Parathyroid adenoma (tissue), 2 donors: ENCODE data around the gene IL4.

Experiments used
- H2AFZ ChIP-seq: fragments of 300-600 bp; sonication (generic); one replicate; pipeline ENCODE4 v1.7.0; 2017; ENCODE audit warnings: antibody characterized with exemption, mild to moderate bottlenecking
- H3K27ac ChIP-seq: fragments of 300-600 bp; sonication (generic); one replicate; pipeline ENCODE4 v1.7.0; 2017
- H3K27me3 ChIP-seq: fragments of 300-600 bp; sonication (generic); one replicate; pipeline ENCODE4 v1.7.0; 2017; ENCODE audit warnings: low read length; ENCODE audit not compliant: control insufficient read depth, insufficient read depth
- H3K36me3 ChIP-seq: fragments of 300-600 bp; sonication (generic); one replicate; pipeline ENCODE4 v1.7.0; 2017; ENCODE audit warnings: low read length; ENCODE audit not compliant: control insufficient read depth, insufficient read depth
- H3K4me1 ChIP-seq: fragments of 300-600 bp; sonication (generic); one replicate; pipeline ENCODE4 v1.7.0; 2017; ENCODE audit warnings: control low read depth
- H3K4me2 ChIP-seq: fragments of 300-600 bp; sonication (generic); one replicate; pipeline ENCODE4 v1.7.0; 2017; ENCODE audit warnings: low read length
- H3K4me3 ChIP-seq: fragments of 300-600 bp; sonication (generic); one replicate; pipeline ENCODE4 v1.7.0; 2017; ENCODE audit warnings: low read depth, low read length
- H3K79me2 ChIP-seq: fragments of 300-600 bp; sonication (generic); one replicate; pipeline ENCODE4 v1.7.0; 2017; ENCODE audit warnings: control low read depth
- H3K9ac ChIP-seq: fragments of 300-600 bp; sonication (generic); one replicate; pipeline ENCODE4 v1.7.0; 2017; ENCODE audit warnings: mild to moderate bottlenecking
- H3K9me3 ChIP-seq: fragments of 300-600 bp; sonication (generic); one replicate; pipeline ENCODE4 v1.7.0; 2017; ENCODE audit warnings: low read length; ENCODE audit not compliant: control insufficient read depth
- TF ChIP-seq, protein P1 (sequence below): fragments of 300-600 bp; sonication (generic); IDR thresholded peaks from one replicate; pipeline ENCODE4 v1.7.0; 2017; ENCODE audit warnings: antibody characterized with exemption, mild to moderate bottlenecking
- donor health status: primary hyperparathyroidism.

The IL4 gene

GRCh38 chr5:132651838-132652469 is 21.8 kb upstream of the IL4 start:
- Histone ChIP-seq H3K27me3 (no peaks in the 10 kb centered on the region), H3K9ac (no peak overlapping the region), H3K4me3 (no peak overlapping the region), H3K27ac (no peak overlapping the region), H3K79me2 (no peaks in the 10 kb centered on the region), H2AFZ (no peak overlapping the region), H3K4me2 (no peak overlapping the region), H3K4me1 (no peaks in the 10 kb centered on the region), H3K36me3 (no peaks in the 10 kb centered on the region), H3K9me3 (no peaks in the 10 kb centered on the region)
- TF ChIP-seq, protein P1, sequence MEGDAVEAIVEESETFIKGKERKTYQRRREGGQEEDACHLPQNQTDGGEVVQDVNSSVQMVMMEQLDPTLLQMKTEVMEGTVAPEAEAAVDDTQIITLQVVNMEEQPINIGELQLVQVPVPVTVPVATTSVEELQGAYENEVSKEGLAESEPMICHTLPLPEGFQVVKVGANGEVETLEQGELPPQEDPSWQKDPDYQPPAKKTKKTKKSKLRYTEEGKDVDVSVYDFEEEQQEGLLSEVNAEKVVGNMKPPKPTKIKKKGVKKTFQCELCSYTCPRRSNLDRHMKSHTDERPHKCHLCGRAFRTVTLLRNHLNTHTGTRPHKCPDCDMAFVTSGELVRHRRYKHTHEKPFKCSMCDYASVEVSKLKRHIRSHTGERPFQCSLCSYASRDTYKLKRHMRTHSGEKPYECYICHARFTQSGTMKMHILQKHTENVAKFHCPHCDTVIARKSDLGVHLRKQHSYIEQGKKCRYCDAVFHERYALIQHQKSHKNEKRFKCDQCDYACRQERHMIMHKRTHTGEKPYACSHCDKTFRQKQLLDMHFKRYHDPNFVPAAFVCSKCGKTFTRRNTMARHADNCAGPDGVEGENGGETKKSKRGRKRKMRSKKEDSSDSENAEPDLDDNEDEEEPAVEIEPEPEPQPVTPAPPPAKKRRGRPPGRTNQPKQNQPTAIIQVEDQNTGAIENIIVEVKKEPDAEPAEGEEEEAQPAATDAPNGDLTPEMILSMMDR: no peak

GRCh38 chr5:132653716-132654115 is 20.1 kb upstream of the IL4 start:
- TF ChIP-seq, protein P1: no peak
- Histone ChIP-seq H3K9me3 (no peaks in the 10 kb centered on the region), H3K4me3 (no peak overlapping the region), H3K79me2 (no peaks in the 10 kb centered on the region), H3K36me3 (no peaks in the 10 kb centered on the region), H2AFZ (no peak overlapping the region), H3K4me2 (no peak overlapping the region), H3K4me1 (no peaks in the 10 kb centered on the region), H3K27me3 (no peaks in the 10 kb centered on the region), H3K27ac (no peak overlapping the region), H3K9ac (no peak overlapping the region)

DNA sequence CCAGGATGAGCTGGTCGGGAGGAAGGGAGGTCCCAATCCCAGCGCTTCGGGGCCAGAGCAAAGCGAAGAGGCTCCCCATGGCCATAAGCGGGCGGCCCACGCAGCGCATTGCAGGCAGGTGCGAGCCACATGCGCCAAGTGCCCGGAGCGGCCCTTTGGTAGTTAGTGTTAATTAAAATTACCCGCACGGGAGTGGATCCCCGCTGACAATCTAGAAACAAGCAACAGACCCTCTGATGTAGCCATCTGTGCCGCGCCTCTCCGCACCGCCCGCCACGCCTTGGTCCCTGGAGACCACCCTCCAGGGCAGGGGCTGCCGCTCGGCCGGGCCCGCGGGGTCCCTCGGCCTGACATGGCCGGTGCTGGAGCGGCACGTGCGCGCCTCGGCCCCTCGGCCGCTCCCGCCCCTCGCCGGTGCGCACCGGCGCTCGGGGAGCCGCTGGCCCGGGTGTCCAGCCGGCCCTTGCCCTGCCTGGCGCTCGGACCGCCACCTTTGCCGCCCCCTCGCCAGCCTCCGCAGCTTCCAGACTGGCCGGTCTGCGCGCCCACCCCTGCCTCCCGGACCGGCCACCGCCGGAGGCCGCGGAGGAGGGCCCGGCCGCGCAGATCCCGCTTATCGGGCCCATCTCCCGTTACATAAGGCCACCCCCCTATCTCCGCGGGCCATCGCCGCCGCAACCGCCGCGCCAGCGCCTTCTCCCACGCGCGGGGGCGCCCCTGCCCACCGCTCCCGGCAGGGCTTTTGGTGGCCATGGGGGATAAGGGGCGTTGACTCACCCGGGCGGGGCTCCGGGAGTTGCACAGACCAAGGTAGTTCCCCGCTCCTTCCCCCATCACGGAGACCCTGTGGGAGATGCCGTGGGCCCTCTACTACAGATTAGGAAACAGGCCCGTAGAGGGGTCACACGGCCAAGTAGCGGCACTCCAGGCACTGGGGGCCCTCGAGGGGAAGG is 17.7 kb upstream of the IL4 start:
- peak overlapping the region; percentile 33 for H3K4me3 ChIP-seq
- H3K27me3 ChIP-seq: no peaks in the 10 kb centered on the region
- H3K36me3 ChIP-seq: no peaks in the 10 kb centered on the region
- H3K4me2 ChIP-seq: peak overlapping the region; percentile 65
- TF ChIP-seq, protein P1: peak; percentile 14
- H3K27ac ChIP-seq: no peak overlapping the region
- no peak overlapping the region for H3K9ac ChIP-seq
- H2AFZ ChIP-seq: peak overlapping the region; percentile 65
- H3K9me3 ChIP-seq: no peaks in the 10 kb centered on the region
- no peaks in the 10 kb centered on the region for H3K4me1 ChIP-seq
- H3K79me2 ChIP-seq: no peaks in the 10 kb centered on the region

DNA sequence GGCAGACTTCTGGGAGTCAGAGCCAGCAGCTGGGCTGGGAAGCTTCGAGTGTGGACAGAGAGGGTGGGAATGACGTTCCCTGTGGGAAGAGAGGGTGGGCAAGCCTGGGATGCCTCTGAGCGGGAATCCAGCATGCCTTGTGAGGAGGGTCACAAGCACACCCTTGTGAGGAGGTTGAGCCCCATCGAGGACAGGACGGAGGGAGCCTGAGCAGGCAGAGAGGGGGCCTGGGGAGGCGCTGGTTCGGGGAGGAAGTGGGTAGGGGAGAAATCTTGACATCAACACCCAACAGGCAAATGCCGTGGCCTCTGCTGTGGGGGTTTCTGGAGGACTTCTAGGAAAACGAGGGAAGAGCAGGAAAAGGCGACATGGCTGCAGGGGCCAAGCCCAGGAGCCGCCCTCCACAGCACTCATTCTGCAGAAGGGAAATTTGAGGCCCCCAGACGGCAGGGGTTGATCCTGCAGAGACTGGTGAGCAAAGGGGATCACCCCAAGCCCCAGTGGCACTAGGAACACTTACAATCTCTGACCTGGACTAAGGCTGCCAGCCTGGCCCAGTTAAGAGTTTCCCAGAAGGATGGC is 16.9 kb upstream of the IL4 start:
- H3K79me2 ChIP-seq: no peaks in the 10 kb centered on the region
- H3K4me1 ChIP-seq: no peaks in the 10 kb centered on the region
- no peak overlapping the region for H3K4me2 ChIP-seq
- H2AFZ ChIP-seq: peak overlapping the region; percentile 51
- no peaks in the 10 kb centered on the region for H3K9me3 ChIP-seq
- TF ChIP-seq, protein P1: no peak
- H3K27me3 ChIP-seq: no peaks in the 10 kb centered on the region
- no peak overlapping the region for H3K27ac ChIP-seq
- H3K9ac ChIP-seq: no peak overlapping the region
- no peaks in the 10 kb centered on the region for H3K36me3 ChIP-seq
- no peak overlapping the region for H3K4me3 ChIP-seq
